ENCODE measurements around the gene EZR.
"Not testable (repeated sequence)": the region's sequence is repeated elsewhere in the genome, so short reads cannot be mapped to it uniquely, and the experiment has no call there.

The EZR gene

DNA sequence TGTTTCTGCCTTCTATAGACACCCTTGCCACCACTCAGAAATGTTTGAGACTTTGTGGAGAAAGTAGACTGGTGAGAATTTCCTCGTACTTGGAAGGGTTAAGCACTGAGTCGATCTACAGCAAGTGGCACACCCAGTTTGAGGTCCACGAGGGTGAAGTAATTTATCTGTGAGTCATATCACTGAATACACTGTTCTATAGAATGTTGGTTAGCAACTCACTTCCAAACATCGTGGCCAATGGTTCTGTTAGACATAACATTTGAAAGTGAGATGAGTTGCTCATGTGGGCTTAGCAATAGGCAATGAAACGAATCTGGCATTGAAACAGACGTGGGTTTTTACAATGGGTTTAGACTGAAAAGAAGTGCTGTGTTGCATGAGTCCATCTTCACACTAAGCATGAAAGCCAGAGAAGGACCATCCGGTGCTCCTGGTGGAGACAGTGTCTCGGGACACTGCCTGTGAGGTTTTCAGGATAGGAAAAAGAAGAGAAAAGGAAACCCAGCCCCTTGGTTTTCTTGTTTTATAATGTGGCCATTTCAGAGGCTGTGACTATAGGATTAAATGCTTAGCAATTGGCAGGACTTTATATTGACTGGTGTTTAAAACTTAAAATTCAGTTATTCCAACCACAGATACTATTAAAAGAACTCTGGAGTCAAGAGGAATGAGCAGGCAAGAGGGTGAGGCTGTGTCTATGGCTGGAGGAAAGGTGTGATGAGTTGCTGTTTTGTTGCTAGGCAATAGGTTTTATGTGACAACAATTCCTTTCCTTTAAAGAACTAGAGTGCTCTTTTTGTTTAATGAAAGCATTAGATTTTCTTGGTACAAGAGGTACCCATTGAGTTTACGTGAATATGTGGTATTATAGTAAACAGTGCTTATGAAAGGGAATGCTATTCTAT is 31.0 kb upstream of the EZR start:
- peaks cover 30% of the 10 kb centered on the region for H3K4me1 Mint-ChIP-seq (ENCODE audit: low read depth)
- H3K36me3 Mint-ChIP-seq, result no peaks in the 10 kb centered on the region
- peak overlapping the region; percentile 72 for H3K4me3 Mint-ChIP-seq
- H3K27ac Mint-ChIP-seq, result peak overlapping the region; percentile 93
- no peaks in the 10 kb centered on the region for H3K9me3 Mint-ChIP-seq (ENCODE audit: low read depth)
- H3K27me3 Mint-ChIP-seq, result no peaks in the 10 kb centered on the region

GRCh38 chr6:158848490-158848895 is 29.3 kb upstream of the EZR start:
- Mint-ChIP-seq H3K27me3 (no peaks in the 10 kb centered on the region), H3K9me3 (ENCODE audit: low read depth) (no peaks in the 10 kb centered on the region), H3K4me1 (ENCODE audit: low read depth) (peaks cover 30% of the 10 kb centered on the region), H3K4me3 (no peak overlapping the region), H3K27ac (peak overlapping the region; percentile 5), H3K36me3 (no peaks in the 10 kb centered on the region)

GRCh38 chr6:158847786-158848185 is 28.6 kb upstream of the EZR start:
- H3K4me3 Mint-ChIP-seq, result no peak overlapping the region
- no peaks in the 10 kb centered on the region for H3K36me3 Mint-ChIP-seq
- H3K9me3 Mint-ChIP-seq (ENCODE audit: low read depth), result no peaks in the 10 kb centered on the region
- H3K4me1 Mint-ChIP-seq (ENCODE audit: low read depth), result peaks cover 30% of the 10 kb centered on the region
- no peak overlapping the region for H3K27ac Mint-ChIP-seq
- H3K27me3 Mint-ChIP-seq, result no peaks in the 10 kb centered on the region

DNA sequence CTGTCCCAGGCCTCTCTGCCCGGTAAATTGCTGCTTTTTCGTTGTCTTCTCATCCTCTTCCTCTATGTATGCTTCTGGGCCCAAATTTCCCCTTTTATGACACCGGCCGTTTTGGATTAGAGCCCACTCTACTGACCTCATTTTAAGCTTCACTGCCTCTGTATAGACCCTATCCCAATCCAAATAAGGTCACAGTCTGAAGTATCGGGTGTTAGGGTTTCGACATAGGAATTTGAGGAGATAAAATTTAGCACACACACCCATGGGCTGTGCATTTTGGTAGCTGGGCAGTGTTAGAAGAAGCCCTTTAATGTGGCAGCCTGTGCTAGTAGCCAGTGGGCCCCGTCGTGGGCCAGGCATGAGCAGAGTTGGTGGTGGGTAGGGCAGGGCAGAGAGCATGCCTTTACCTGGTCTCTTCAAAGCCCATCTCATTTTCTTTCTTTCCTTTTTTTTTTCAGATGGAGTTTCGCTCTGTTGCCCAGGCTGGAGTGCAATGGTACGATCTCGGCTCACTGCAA is 27.9 kb upstream of the EZR start:
- Mint-ChIP-seq H3K27ac (no peak overlapping the region), H3K4me3 (no peak overlapping the region), H3K36me3 (no peaks in the 10 kb centered on the region), H3K9me3 (ENCODE audit: low read depth) (no peaks in the 10 kb centered on the region), H3K4me1 (ENCODE audit: low read depth) (peaks cover 30% of the 10 kb centered on the region), H3K27me3 (no peaks in the 10 kb centered on the region)

DNA sequence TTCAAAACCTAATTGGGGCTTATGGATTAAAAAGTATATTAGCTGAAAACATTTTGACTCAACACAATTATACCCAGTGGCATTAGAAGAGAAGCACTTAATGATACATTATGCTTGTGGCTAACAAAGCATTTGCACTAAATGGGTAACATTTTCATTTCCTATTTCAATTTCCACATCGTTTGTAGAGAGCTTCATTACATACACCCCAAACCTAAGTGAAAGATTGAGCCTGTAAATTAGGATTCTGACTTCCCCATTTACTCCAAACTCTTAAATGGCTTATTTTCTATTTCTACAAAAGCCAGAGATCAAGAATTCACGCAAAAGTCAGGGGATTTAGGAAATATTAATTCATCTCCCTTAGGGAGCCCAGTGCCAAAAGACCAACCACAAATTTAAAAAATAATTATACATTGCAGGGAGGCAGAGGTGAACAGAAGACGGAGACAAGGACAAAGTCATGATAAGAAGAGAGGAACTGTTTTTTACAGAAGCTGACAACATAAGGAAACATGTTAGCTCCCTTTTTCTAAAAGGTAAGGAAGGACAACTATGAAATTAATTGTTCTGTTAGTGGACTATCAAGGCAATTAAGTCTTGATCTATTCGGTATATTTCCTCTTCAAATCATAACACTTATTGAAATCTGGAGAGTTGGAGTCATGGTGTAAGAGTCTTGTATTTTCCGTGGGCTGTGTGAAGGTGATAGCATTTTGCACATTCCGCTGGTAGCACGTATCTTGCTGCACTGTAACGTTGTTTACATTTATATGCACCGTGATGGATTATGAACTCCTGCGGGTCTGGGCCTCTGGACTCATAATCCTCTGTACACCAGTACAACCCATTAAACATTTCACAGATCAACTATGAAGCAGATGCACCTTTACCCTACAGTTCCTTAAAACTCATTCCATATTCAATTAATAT is 24.8 kb upstream of the EZR start:
- H3K27ac Mint-ChIP-seq, result no peak overlapping the region
- H3K27me3 Mint-ChIP-seq, result no peaks in the 10 kb centered on the region
- H3K4me1 Mint-ChIP-seq (ENCODE audit: low read depth), result peaks cover 7% of the 10 kb centered on the region
- H3K36me3 Mint-ChIP-seq, result peaks cover 3% of the 10 kb centered on the region
- H3K9me3 Mint-ChIP-seq (ENCODE audit: low read depth), result peaks cover 6% of the 10 kb centered on the region
- no peak overlapping the region for H3K4me3 Mint-ChIP-seq

DNA sequence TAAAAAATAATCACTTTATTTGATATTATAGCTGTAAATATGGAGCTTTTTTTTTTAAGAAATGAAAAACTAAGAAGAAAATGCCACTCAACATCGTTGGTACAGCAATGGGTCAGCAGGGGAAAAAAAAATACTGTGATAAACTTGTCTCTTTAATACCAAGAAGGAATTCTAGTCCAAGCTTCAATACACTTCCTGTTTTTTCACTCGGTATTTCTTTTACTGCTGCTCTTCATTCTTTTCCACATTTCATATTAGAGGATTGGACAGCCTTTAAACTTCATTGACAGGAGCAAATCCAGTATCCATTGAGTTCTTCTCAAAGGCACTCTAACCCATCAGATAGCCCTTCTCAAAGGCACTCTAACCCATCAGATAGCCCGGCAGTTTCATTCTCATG is 22.2 kb upstream of the EZR start:
- H3K36me3 Mint-ChIP-seq, result peaks cover 3% of the 10 kb centered on the region
- H3K4me1 Mint-ChIP-seq (ENCODE audit: low read depth), result no peaks in the 10 kb centered on the region
- H3K9me3 Mint-ChIP-seq (ENCODE audit: low read depth), result peaks cover 6% of the 10 kb centered on the region

DNA sequence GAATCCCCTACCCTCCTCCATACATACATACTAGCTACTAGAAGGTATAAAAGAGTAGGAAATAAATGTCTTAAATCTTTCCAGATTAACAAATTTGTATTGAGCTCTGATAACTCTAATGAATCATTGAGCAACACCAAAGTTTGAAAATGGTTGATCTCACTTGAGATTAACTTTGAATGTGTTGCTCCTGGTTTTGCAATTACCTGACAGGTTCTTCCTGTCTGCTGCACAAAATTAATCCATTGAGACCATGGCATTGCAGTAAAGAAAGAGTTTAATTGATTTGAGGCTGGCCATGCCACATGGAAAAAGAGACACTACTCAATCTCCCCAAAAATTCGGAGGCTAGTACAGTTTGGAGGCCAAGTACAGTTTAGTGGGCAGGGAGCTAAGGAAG is 21.3 kb upstream of the EZR start:
- Mint-ChIP-seq H3K27ac (no peak overlapping the region), H3K4me3 (no peak overlapping the region), H3K4me1 (ENCODE audit: low read depth) (no peaks in the 10 kb centered on the region), H3K36me3 (peaks cover 3% of the 10 kb centered on the region), H3K9me3 (ENCODE audit: low read depth) (peaks cover 6% of the 10 kb centered on the region), H3K27me3 (no peaks in the 10 kb centered on the region)

More for the DNA sequence above, 22.2 kb upstream of the EZR start:
- H3K27ac Mint-ChIP-seq, result no peak overlapping the region
- H3K4me3 Mint-ChIP-seq, result no peak overlapping the region
- H3K27me3 Mint-ChIP-seq, result no peaks in the 10 kb centered on the region

DNA sequence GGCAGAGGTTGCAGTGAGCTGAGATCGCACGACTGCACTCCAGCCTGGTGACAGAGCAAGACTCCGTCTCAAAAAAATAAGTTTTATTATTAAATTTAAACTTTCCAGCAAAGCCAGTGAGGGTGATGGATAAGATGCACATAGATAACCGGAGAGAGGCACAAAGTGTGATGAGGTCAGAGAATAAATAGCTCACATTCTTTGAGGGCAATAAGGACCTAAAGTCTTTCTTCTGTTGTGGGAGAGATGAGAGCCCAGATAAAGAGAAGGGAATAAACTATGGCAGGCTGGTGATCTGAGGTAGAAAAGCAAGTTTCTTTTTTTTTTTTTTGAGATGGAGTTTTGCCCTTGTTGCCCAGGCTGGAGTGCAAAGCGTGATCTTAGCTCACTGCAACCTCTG is 20.6 kb upstream of the EZR start:
- H3K36me3 Mint-ChIP-seq, result peaks cover 3% of the 10 kb centered on the region
- no peaks in the 10 kb centered on the region for H3K27me3 Mint-ChIP-seq
- no peak overlapping the region for H3K4me3 Mint-ChIP-seq
- no peaks in the 10 kb centered on the region for H3K4me1 Mint-ChIP-seq (ENCODE audit: low read depth)
- H3K9me3 Mint-ChIP-seq (ENCODE audit: low read depth), result peaks cover 6% of the 10 kb centered on the region
- no peak overlapping the region for H3K27ac Mint-ChIP-seq

GRCh38 chr6:158838790-158839189 is 19.6 kb upstream of the EZR start:
- not testable (repeated sequence) for H3K36me3 Mint-ChIP-seq; H3K4me1 Mint-ChIP-seq (ENCODE audit: low read depth); H3K27ac Mint-ChIP-seq; H3K27me3 Mint-ChIP-seq; H3K9me3 Mint-ChIP-seq (ENCODE audit: low read depth); H3K4me3 Mint-ChIP-seq

DNA sequence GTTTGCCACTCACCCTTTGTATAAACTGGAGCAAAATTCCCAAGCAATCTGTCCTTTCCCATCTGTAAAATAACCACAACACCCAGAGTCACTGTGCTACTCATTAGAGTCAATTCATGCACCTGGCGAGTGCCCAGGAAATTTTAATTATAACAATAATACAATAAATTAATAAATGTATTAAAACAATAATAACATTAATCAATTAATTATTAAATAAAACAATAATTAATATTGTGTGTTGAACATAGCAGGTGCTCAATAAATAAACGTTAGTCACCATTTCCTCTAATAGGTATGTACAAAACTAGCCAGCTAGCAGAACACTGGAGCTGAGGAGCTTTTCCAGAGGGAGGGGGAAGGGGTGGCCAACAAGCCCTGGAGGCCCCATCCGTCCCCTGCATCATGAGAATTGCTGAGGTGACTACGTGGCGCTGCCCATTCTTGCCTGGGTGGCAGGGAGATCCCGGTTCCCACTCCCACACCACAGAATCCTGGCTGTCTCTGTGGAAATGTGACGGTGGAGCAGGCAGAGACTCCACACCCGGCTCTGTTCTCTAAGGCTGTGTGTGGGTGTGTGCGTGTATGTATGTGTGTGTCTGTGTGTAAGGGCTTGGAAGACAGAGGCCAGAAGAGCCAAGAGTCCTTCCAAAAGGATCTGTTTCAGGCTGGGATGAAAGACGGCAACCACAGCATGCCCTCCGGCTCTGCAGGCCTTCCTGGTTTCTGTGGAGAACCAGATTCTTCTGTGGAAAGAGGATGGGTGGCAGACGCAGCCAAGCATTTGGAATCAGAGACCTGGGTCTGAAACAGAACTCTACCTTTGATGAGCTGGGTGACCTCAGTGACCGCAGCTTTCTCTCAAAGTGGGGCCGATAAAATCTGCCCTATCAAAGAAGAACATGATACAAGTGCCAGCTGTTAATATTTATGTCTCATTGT is 18.8 kb upstream of the EZR start:
- Mint-ChIP-seq H3K4me3 (no peak overlapping the region), H3K36me3 (peaks cover 3% of the 10 kb centered on the region), H3K27me3 (no peaks in the 10 kb centered on the region), H3K27ac (no peak overlapping the region), H3K9me3 (ENCODE audit: low read depth) (peaks cover 6% of the 10 kb centered on the region), H3K4me1 (ENCODE audit: low read depth) (peaks cover 2% of the 10 kb centered on the region)

DNA sequence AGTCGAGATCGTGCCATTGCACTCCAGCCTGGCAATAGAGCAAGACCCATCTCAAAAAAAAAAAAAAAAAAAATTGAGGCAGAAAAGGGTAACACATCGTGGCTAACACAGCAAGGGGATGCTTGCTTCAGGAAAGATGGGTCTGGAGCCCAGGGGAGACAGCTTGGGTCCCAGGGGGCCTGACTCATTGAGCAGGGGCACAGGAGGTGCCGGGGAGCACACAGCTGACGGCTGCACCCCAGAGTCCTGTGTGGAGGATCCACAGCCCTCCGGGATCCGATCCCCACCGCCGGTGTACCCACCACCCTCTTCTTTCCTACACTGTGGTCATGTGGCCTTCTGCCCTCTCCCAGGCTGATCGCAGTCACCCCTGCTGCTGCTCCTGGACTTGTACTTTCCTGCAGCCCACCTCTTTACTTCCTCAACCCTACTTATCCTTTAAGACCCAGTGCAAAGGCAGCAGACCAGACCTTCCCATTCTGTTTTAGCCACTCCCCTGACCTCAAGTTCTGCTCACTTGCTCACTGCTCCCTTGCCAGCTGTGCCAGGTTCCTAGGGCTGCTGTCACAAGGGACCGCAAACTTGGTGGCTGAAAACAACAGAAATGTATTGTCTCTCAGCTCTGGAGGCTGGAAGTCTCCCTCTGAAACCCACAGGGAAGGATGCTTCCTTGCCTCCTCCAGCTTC is 17.6 kb upstream of the EZR start:
- Mint-ChIP-seq H3K9me3 (ENCODE audit: low read depth) (peaks cover 6% of the 10 kb centered on the region), H3K27me3 (no peaks in the 10 kb centered on the region), H3K4me3 (no peak overlapping the region), H3K36me3 (peaks cover 3% of the 10 kb centered on the region), H3K4me1 (ENCODE audit: low read depth) (peaks cover 2% of the 10 kb centered on the region), H3K27ac (no peak overlapping the region)

- Mint-ChIP-seq H3K27me3 (no peaks in the 10 kb centered on the region), H3K9me3 (ENCODE audit: low read depth) (peaks cover 3% of the 10 kb centered on the region), H3K36me3 (peaks cover 3% of the 10 kb centered on the region), H3K4me3 (no peak overlapping the region), H3K4me1 (ENCODE audit: low read depth) (peaks cover 2% of the 10 kb centered on the region), H3K27ac (no peak overlapping the region)
These were observed 16.6 kb upstream of the EZR start for GRCh38 chr6:158835616-158836221.

- Mint-ChIP-seq H3K27me3 (no peaks in the 10 kb centered on the region), H3K4me1 (ENCODE audit: low read depth) (peaks cover 2% of the 10 kb centered on the region), H3K4me3 (no peak overlapping the region), H3K9me3 (ENCODE audit: low read depth) (no peaks in the 10 kb centered on the region), H3K27ac (no peak overlapping the region), H3K36me3 (no peaks in the 10 kb centered on the region)
These were observed 15.7 kb upstream of the EZR start for GRCh38 chr6:158834675-158835385.
